SIG-M5 treated with dmso at 0.1 percent for 504 hours (cell line): ENCODE data around the gene DNAJB1.

Source experiments
- DNase-seq: peaks from one replicate; lab custom pipeline; 2025; ENCODE audit not compliant: unreplicated experiment; lab: John Stamatoyannopoulos, UW

Gene DNAJB1

GRCh38 chr19:14497228-14497921 lies 20.8 kb downstream of the DNAJB1 start:
- no peak for DNase-seq

GRCh38 chr19:14496834-14497227 lies 21.4 kb downstream of the DNAJB1 start:
- DNase-seq = no peak

- DNase-seq = peak; percentile 89
Measured at GRCh38 chr19:14496029-14496833, 22.0 kb downstream of the DNAJB1 start, which contains the start of gene GIPC1. Gene GIPC1 (minus strand): TSS chr19:14496127. CDS start chr19:14482976, 13,151 bp downstream.

- no peak for DNase-seq
Measured at GRCh38 chr19:14495672-14496028, 22.5 kb downstream of the DNAJB1 start.

- DNase-seq = peak; percentile 10
Measured at GRCh38 chr19:14494910-14495671, 23.1 kb downstream of the DNAJB1 start.

GRCh38 chr19:14494411-14494810 lies 23.8 kb downstream of the DNAJB1 start:
- no peak for DNase-seq

- no peak for DNase-seq
Measured at GRCh38 chr19:14492756-14493337, 25.4 kb downstream of the DNAJB1 start.

GRCh38 chr19:14487370-14488125 lies 30.6 kb downstream of the DNAJB1 start:
- no peak for DNase-seq

GRCh38 chr19:14482172-14482941 lies 35.8 kb downstream of the DNAJB1 start:
- no peak for DNase-seq

- no peak for DNase-seq
Measured at GRCh38 chr19:14480700-14481079, 37.5 kb downstream of the DNAJB1 start.

- DNase-seq = peak; percentile 18
Measured at GRCh38 chr19:14479975-14480699, 38.1 kb downstream of the DNAJB1 start.

GRCh38 chr19:14479309-14479974 lies 38.8 kb downstream of the DNAJB1 start:
- no peak for DNase-seq

- no peak for DNase-seq
Measured at GRCh38 chr19:14478113-14478545, 40.1 kb downstream of the DNAJB1 start.

GRCh38 chr19:14477418-14478112 lies 40.6 kb downstream of the DNAJB1 start:
- DNase-seq = no peak

- DNase-seq = peak; percentile 78
Measured at GRCh38 chr19:14476673-14477401, 41.4 kb downstream of the DNAJB1 start.

GRCh38 chr19:14476327-14476672 lies 41.9 kb downstream of the DNAJB1 start:
- no peak for DNase-seq
